NCI-H187 treated with DMSO at 0.1 percent for 48 hours (cell line): ENCODE data around the gene FIZ1.

Source experiments
- DNase-seq: peaks from one replicate; lab custom pipeline; 2025; lab: John Stamatoyannopoulos, UW

Gene FIZ1

GRCh38 chr19:55567708-55568328, 31.5 kb downstream of the FIZ1 start:
- DNase-seq, result no peak

GRCh38 chr19:55566823-55567222, 32.5 kb downstream of the FIZ1 start:
- DNase-seq, result no peak

- DNase-seq, result no peak
These were observed 36.0 kb downstream of the FIZ1 start for GRCh38 chr19:55563261-55563690.

- DNase-seq, result no peak
These were observed 39.6 kb downstream of the FIZ1 start for GRCh38 chr19:55559684-55560083.

- DNase-seq, result no peak
These were observed 44.6 kb downstream of the FIZ1 start for GRCh38 chr19:55554741-55555152.

GRCh38 chr19:55554302-55554701, 45.0 kb downstream of the FIZ1 start:
- no peak for DNase-seq

- no peak for DNase-seq
These were observed 45.8 kb downstream of the FIZ1 start for GRCh38 chr19:55553217-55554182.

GRCh38 chr19:55552620-55553019, 46.7 kb downstream of the FIZ1 start:
- DNase-seq, result no peak

GRCh38 chr19:55552206-55552605, 47.1 kb downstream of the FIZ1 start:
- DNase-seq, result no peak

- DNase-seq, result no peak
These were observed 49.0 kb downstream of the FIZ1 start for GRCh38 chr19:55550321-55550650.

- DNase-seq, result no peak
These were observed 49.6 kb downstream of the FIZ1 start for GRCh38 chr19:55549500-55550320.

GRCh38 chr19:55546822-55547614, 52.3 kb downstream of the FIZ1 start:
- no peak for DNase-seq

- DNase-seq, result no peak
These were observed 53.3 kb downstream of the FIZ1 start for GRCh38 chr19:55546011-55546410.

GRCh38 chr19:55545443-55545842, 53.9 kb downstream of the FIZ1 start, which contains the start of gene SBK3:
SBK3 (minus strand) TSS chr19:55545543; CDS start chr19:55545543, 0 bp downstream.
- DNase-seq, result no peak

GRCh38 chr19:55544776-55545439, 54.4 kb downstream of the FIZ1 start:
- no peak for DNase-seq

GRCh38 chr19:55544014-55544413, 55.3 kb downstream of the FIZ1 start:
- no peak for DNase-seq

GRCh38 chr19:55543567-55543966, 55.8 kb downstream of the FIZ1 start:
- DNase-seq, result no peak

GRCh38 chr19:55542292-55542855, 56.9 kb downstream of the FIZ1 start:
- no peak for DNase-seq
